Measurements from ENCODE around the gene JMJD6. TPM values are rescaled to one million over a fixed set of nuclear protein-coding genes. Genes with fewer than 3 reads are reported as not detected.

JMJD6 gene
- total and polyA plus RNA-seq, 11 donors: 30.1 to 75.6 (median 39.1) TPM

DNA sequence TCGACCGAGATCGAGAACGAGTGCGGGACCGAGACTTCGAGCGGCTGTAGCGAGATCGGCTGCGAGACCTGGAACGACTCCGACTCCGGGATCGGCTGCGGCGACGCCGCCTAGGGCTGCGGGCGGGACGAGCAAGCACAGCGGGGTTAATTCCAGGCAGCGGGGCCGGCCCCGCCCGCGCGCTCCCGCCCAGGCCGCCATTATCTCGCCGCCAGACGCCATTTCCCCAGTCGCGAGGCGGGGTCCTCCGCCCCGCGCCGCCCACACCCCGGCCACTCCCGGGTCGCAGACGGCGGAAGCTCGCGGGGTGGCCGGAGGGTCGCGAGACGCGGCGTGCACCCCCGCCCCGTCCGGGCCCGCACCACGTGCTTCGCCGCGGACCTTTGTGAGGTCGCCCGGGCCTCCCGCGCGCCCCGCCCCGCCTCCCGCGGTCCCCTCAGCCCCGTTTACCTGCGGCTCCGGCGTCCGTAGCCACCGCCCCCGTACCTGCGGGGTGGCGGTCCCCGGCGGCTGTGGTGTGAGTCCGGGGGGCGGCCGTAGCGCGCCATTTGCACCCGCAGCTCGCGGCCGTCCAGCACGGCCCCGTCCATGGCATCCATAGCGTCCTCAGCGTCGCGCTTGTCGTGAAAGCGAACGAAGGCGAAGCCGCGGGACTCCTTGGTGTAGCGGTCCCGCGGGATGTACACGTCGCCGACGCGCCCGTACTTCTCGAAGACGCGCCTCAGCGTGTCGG is 10.1 kb upstream of the JMJD6 start:
- Histone ChIP-seq H3K4me3 (peak overlapping the region; percentile 71 to 100 (median 94)), H3K4me1 (peaks cover 5 to 78% (median 49%) of the 10 kb centered on the region in 12 donors), H3K27ac (peak overlapping the region; percentile 97 to 100 (median 99)), H3K9me3 (no peaks in the 10 kb centered on the region), H3K27me3 (no peaks in the 10 kb centered on the region), H3K36me3 (peaks cover 0 to 55% (median 49%) of the 10 kb centered on the region in 9 donors)
- intact Hi-C loops (cut with DNase I): loop anchor here in 2 of 10 donors (1.0 to 10.0 kb wide), 2 partner anchors 10 to 52 kb away; partner anchors contain the start of genes JMJD6 (in 1 of the 2) and METTL23 (in 1 of the 2)
- ATAC-seq (peak; percentile 17 to 65 (median 44)), DNase-seq (peak; percentile 84 to 90 (median 86))
- peak in 1 of 2 donors; percentile 54 for TF ChIP-seq POLR2A (IDR thresholded peaks at IDR 0.05)
- TF ChIP-seq, protein P1, sequence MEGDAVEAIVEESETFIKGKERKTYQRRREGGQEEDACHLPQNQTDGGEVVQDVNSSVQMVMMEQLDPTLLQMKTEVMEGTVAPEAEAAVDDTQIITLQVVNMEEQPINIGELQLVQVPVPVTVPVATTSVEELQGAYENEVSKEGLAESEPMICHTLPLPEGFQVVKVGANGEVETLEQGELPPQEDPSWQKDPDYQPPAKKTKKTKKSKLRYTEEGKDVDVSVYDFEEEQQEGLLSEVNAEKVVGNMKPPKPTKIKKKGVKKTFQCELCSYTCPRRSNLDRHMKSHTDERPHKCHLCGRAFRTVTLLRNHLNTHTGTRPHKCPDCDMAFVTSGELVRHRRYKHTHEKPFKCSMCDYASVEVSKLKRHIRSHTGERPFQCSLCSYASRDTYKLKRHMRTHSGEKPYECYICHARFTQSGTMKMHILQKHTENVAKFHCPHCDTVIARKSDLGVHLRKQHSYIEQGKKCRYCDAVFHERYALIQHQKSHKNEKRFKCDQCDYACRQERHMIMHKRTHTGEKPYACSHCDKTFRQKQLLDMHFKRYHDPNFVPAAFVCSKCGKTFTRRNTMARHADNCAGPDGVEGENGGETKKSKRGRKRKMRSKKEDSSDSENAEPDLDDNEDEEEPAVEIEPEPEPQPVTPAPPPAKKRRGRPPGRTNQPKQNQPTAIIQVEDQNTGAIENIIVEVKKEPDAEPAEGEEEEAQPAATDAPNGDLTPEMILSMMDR (IDR thresholded peaks at IDR 0.05): peak in 7 of 12 donors; percentile 15 to 49 (median 21)
- WGBS, 4 donors: 0 to 1% (median 0%) methylated on average over 38 to 117 of the region's 117 CpGs

DNA sequence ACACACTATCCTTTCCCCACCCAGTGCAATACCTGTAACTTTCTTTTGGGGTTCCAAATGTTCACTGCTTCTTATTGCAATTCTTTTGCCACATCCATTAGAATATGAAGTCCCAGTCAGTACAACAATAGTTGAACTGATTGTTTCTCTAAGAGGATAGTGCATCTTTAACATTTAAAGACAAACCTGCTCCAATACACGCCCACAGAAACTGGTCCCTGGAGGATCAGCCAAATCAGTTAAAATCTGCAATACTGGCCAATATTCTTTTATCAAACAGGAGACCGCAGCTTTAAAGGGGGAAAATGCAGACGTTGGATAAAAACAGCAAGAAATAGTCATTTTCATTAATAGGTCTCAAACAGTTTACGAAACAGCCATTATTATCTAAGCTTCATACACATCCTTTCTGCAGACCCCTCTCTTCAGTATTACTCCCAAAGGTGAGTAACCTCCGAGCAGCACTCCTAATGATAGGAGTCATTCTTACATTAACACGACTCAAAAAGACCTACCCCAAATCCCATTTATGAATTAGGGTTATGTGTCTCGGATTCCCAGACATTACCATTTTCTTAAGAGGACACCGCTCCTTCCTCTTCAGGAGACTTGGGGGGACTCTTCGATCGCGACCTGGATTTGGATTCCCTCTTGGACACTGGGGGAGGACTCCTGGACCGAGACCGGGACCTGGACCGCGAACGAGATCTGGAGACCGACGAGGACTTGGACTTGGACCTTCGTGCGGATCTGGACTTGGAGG is 9.4 kb upstream of the JMJD6 start:
- ATAC-seq (no peak), DNase-seq (no peak)
- intact Hi-C loops (cut with DNase I): loop anchor here in 1 of 10 donors (10.0 kb wide), 1 partner anchor 51 kb away; no protein-coding TSS in a partner anchor
- peaks cover 0 to 55% (median 51%) of the 10 kb centered on the region in 9 donors for H3K36me3 ChIP-seq
- H3K4me3 ChIP-seq: peak overlapping the region; percentile 71 to 100 (median 94)
- H3K27me3 ChIP-seq: no peaks in the 10 kb centered on the region
- no peak for TF ChIP-seq POLR2A (IDR thresholded peaks at IDR 0.05)
- TF ChIP-seq, protein P1 (IDR thresholded peaks at IDR 0.05): no peak
- H3K4me1 ChIP-seq: peaks cover 5 to 78% (median 50%) of the 10 kb centered on the region in 12 donors
- WGBS, 4 donors: 1% methylated on average over 19 to 20 of the region's 20 CpGs
- H3K9me3 ChIP-seq: no peaks in the 10 kb centered on the region
- peak overlapping the region; percentile 97 to 100 (median 99) for H3K27ac ChIP-seq

DNA sequence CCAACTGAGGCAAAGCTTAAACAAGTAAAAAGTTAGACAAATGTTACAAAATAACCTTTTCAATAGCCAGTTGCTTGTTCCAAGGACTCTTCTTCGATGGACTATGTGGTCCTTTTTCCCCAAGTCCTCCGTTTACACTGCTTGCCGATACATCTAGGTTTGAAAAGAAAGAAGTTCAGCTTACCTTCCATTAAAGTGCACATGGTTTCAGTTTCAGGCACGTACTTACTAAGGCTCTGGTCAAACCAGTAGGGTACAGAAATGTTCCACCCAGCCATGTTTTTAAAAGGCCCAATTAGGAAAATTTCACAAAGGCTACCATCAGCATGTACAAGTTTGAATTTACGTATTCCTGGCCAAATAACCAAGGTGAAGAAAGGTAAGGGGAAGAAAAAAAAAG is 8.6 kb upstream of the JMJD6 start:
- TF ChIP-seq POLR2A (IDR thresholded peaks at IDR 0.05): no peak
- TF ChIP-seq, protein P1 (IDR thresholded peaks at IDR 0.05): no peak
- WGBS, 4 donors: 12 to 18% (median 14%) methylated on average over 5 of the region's 5 CpGs
- ATAC-seq: no peak
- intact Hi-C loops (cut with DNase I): loop anchor here in 1 of 10 donors (10.0 kb wide), 1 partner anchor 50 kb away; no protein-coding TSS in a partner anchor
- H3K27me3 ChIP-seq: no peaks in the 10 kb centered on the region
- H3K36me3 ChIP-seq: peaks cover 0 to 60% (median 57%) of the 10 kb centered on the region in 9 donors
- peak overlapping the region in 8 of 12 donors; percentile 3 to 100 (median 99) for H3K27ac ChIP-seq
- peak overlapping the region in 11 of 12 donors; percentile 4 to 100 (median 94) for H3K4me3 ChIP-seq
- peaks cover 5 to 75% (median 48%) of the 10 kb centered on the region in 12 donors for H3K4me1 ChIP-seq
- H3K9me3 ChIP-seq: no peaks in the 10 kb centered on the region
- no peak for DNase-seq
